A673 (cell line): ENCODE results near the gene CADPS2.

Experiments
- CTCF ChIP-seq: fragments of 300-800, 200-600 bp; sonication (generic); conservative IDR thresholded peaks from 2 replicates; pipeline ENCODE4 v1.5.1; 2017; ENCODE audit warnings: low read depth, mild to moderate bottlenecking, antibody characterized with exemption, low read length, moderate library complexity, mixed read lengths
- EZH2 ChIP-seq: fragments of 200-600 bp; sonication (generic); IDR thresholded peaks from 2 replicates; pipeline ENCODE4 v1.6.1; 2017; ENCODE audit warnings: borderline replicate concordance, low read depth, mild to moderate bottlenecking, mixed read lengths, antibody characterized with exemption, low read length; ENCODE audit not compliant: poor library complexity, severe bottlenecking

GRCh38 chr7:122791959-122792545 lies 94.2 kb downstream of the CADPS2 start:
- TF ChIP-seq CTCF, result no peak
- TF ChIP-seq EZH2, result no peak
